ENCODE measurements around the gene MSLN. TPM values are rescaled to one million over a fixed set of nuclear protein-coding genes. Genes with fewer than 3 reads are reported as not detected.
"Not testable (repeated sequence)": the region's sequence is repeated elsewhere in the genome, so short reads cannot be mapped to it uniquely, and the experiment has no call there.

Gene MSLN
- total RNA-seq, result 1.0 TPM
- long read RNA-seq, partial matches to known transcripts, result 0 of 3 reads
- long read RNA-seq, other reads (novel, unspliced or antisense), result 0 of 3 reads

- peak; percentile 31 for ATAC-seq (ENCODE audit: poor library complexity)
Measured at GRCh38 chr16:760545-761343, at the start of gene MSLN. MSLN (plus strand) TSS chr16:760734; CDS start chr16:762681, 1,947 bp downstream.

GRCh38 chr16:711084-711483, 49.5 kb upstream of the MSLN start:
- no peak for ATAC-seq (ENCODE audit: poor library complexity)
- DNase-seq, result no peak
- intact Hi-C loops (cut with DNase I), result loop anchor here (5.0 kb wide), 1 partner anchor 346 kb away; no protein-coding TSS in a partner anchor

More at GRCh38 chr16:760545-761343, at the start of gene MSLN:
- intact Hi-C loops (cut with DNase I), result no loop called here
- no peak for DNase-seq

- intact Hi-C loops (cut with DNase I), result loop anchor here (5.0 kb wide), 1 partner anchor 346 kb away; no protein-coding TSS in a partner anchor
- ATAC-seq (ENCODE audit: poor library complexity) (peak; percentile 74), DNase-seq (peak; percentile 88)
Measured at GRCh38 chr16:711548-712320, 48.8 kb upstream of the MSLN start.

- DNase-seq; ATAC-seq (ENCODE audit: poor library complexity): not testable (repeated sequence)
- intact Hi-C loops (cut with DNase I), result loop anchor here (5.0 kb wide), 1 partner anchor 345 kb away; no protein-coding TSS in a partner anchor
Measured at GRCh38 chr16:712740-713250, 47.7 kb upstream of the MSLN start.

- intact Hi-C loops (cut with DNase I), result loop anchor here (2.0 to 5.0 kb wide), 2 partner anchors 71 to 343 kb away; no protein-coding TSS in a partner anchor
- DNase-seq (no peak), ATAC-seq (ENCODE audit: poor library complexity) (no peak)
Measured at GRCh38 chr16:714079-714478, 46.5 kb upstream of the MSLN start.

GRCh38 chr16:714558-715476, 45.7 kb upstream of the MSLN start, which contains the start of gene METRN:
METRN (plus strand) TSS chr16:715118; CDS start chr16:715290, 172 bp downstream.
- ATAC-seq (ENCODE audit: poor library complexity) (peak; percentile 94), DNase-seq (peak; percentile 96)
- intact Hi-C loops (cut with DNase I), result loop anchor here (2.0 to 5.0 kb wide), 2 partner anchors 70 to 342 kb away; no protein-coding TSS in a partner anchor

GRCh38 chr16:715477-716199, 44.9 kb upstream of the MSLN start:
- no peak for DNase-seq
- intact Hi-C loops (cut with DNase I), result loop anchor here (2.0 kb wide), 1 partner anchor 69 kb away; no protein-coding TSS in a partner anchor
- no peak for ATAC-seq (ENCODE audit: poor library complexity)

GRCh38 chr16:716200-716568, 44.4 kb upstream of the MSLN start:
- intact Hi-C loops (cut with DNase I), result no loop called here
- no peak for ATAC-seq (ENCODE audit: poor library complexity)
- DNase-seq, result no peak

- ATAC-seq (ENCODE audit: poor library complexity), result no peak
- intact Hi-C loops (cut with DNase I), result no loop called here
- no peak for DNase-seq
Measured at GRCh38 chr16:716768-717325, 43.7 kb upstream of the MSLN start.

GRCh38 chr16:717450-718245, 42.9 kb upstream of the MSLN start:
- no peak for DNase-seq
- no peak for ATAC-seq (ENCODE audit: poor library complexity)

GRCh38 chr16:718389-718788, 42.1 kb upstream of the MSLN start:
- ATAC-seq (ENCODE audit: poor library complexity), result no peak
- intact Hi-C loops (cut with DNase I), result no loop called here
- no peak for DNase-seq

More at GRCh38 chr16:717450-718245, 42.9 kb upstream of the MSLN start:
- intact Hi-C loops (cut with DNase I), result no loop called here

- ATAC-seq (ENCODE audit: poor library complexity) (no peak), DNase-seq (no peak)
- intact Hi-C loops (cut with DNase I), result no loop called here
Measured at GRCh38 chr16:718922-719321, 41.6 kb upstream of the MSLN start.

GRCh38 chr16:719815-720446, 40.6 kb upstream of the MSLN start:
- intact Hi-C loops (cut with DNase I), result no loop called here
- no peak for DNase-seq
- ATAC-seq (ENCODE audit: poor library complexity), result no peak

- intact Hi-C loops (cut with DNase I), result no loop called here
- ATAC-seq (ENCODE audit: poor library complexity) (peak; percentile 50), DNase-seq (no peak)
Measured at GRCh38 chr16:720447-720989, 40.0 kb upstream of the MSLN start.

- ATAC-seq (ENCODE audit: poor library complexity), result peak; percentile 90
- intact Hi-C loops (cut with DNase I), result no loop called here
Measured at GRCh38 chr16:720990-721764, 39.4 kb upstream of the MSLN start, which contains the start of gene ANTKMT. ANTKMT (plus strand) TSS chr16:721146; CDS start chr16:721275, 129 bp downstream.

More at GRCh38 chr16:720990-721764, 39.4 kb upstream of the MSLN start, which contains the start of gene ANTKMT:
- DNase-seq, result peak; percentile 86
